ENCODE data around the gene LCE1B.

The LCE1B gene, protein sequence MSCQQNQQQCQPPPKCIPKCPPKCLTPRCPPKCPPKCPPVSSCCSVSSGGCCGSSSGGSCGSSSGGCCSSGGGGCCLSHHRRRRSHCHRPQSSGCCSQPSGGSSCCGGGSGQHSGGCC

DNA sequence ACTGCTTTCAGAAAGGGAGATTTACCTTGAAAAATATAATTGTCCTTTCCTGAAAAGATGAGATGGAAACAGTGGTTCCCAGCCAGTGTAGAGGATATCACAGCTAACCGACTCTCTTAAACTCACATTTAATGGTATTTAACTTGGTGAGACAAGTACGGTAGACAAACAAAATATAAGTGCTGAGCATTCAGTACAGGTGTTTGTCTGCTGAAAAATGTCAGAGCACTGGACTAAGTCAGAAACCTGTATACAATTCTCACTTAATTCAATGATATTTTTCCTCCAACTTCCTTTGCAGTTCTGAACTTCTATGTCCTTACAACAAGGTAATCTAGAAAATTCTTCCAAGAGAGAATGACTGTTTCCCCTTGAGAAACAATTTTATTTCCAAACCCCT is at the start of gene LCE1B:
Gene LCE1B, plus strand, starts transcription at position 301 of the 400 bp plus-strand sequence. CDS start 476 bp downstream, outside the sequence.
- DNase-seq = no peak
- in situ Hi-C loops (cut with HindIII; ENCODE audit: low pct_ligation_motif_present, low pct_unique_long_range_greater_than_20kb, low sequenced_read_pairs) = no loop called here

DNA sequence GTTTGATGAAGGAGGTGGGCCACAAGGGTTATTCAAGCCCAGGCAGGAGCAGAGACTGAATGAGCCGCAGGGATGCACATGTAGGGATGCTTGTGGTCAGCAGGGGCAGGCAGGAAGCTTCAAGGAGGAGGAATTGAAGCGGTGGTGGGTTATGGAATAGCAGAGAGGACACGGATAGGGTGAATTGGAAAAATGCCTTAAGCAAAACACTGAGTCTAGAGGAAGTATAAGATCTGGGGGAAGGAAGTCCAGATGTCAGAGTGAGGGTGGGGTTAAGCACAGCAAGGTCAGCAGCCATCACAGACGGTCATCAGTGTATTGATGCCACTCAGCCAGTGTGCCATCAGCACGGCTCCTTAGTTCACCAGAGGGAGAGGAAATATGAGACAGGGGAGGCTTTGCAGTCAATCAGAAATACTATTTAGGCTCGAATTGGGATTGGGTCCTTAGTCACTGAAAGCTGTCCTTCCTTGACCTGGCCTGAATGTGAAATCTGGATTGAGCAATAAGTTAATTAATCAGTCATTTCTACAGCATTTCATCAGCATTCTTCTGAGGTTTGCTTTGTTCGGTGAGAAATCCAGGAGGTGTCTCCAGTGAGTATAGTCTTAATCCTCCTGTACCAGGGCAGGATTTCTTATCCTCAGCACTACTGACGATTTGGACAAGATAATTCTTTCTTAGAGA is 42.8 kb upstream of the LCE1B start:
- DNase-seq = no peak
- in situ Hi-C loops (cut with HindIII; ENCODE audit: low pct_ligation_motif_present, low pct_unique_long_range_greater_than_20kb, low sequenced_read_pairs) = no loop called here

DNA sequence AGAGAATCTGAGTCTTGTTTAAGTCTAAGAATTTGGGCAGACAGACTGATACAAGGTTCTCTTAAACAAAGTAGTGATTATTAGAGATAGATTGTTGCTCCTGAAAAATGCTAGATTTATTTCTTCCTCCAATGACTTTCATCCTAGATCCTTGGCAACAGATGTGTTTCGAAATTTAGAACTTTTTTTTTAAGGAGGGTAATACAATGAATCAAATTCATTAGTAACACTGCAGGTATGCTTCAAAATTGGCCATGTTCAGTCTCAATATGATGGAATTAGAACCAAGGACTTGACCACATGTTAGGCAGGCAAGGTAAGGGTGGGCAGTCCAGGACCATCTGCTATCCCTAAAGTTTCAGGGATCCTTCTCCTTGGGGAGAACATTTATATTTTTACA is 41.4 kb upstream of the LCE1B start:
- no peak for DNase-seq
- in situ Hi-C loops (cut with HindIII; ENCODE audit: low pct_ligation_motif_present, low pct_unique_long_range_greater_than_20kb, low sequenced_read_pairs) = no loop called here

DNA sequence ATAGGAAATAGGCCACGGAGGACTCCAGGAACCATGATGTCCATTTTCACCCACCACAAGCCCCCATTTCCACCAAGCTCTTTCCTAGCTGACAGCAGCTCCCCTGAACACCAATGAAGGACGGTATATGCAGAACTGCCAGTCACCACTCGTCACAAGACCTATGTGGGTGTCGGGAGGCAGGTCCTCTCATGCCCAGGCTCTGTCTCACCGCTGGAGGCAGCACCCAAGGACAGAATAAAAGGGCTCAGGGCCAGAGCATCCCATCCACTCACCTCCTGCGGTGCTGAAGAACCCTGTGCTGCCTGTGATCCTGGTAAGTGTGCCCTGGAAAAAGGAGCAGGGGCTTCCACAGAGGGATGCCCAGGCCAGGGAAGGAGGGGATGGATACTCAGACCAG is 36.9 kb upstream of the LCE1B start, which contains the start of gene LCE1F:
Gene LCE1F, plus strand, starts transcription at position 266 of the 400 bp plus-strand sequence. CDS start 1,232 bp downstream, outside the sequence.
- in situ Hi-C loops (cut with HindIII; ENCODE audit: low pct_ligation_motif_present, low pct_unique_long_range_greater_than_20kb, low sequenced_read_pairs) = no loop called here
- no peak for DNase-seq

DNA sequence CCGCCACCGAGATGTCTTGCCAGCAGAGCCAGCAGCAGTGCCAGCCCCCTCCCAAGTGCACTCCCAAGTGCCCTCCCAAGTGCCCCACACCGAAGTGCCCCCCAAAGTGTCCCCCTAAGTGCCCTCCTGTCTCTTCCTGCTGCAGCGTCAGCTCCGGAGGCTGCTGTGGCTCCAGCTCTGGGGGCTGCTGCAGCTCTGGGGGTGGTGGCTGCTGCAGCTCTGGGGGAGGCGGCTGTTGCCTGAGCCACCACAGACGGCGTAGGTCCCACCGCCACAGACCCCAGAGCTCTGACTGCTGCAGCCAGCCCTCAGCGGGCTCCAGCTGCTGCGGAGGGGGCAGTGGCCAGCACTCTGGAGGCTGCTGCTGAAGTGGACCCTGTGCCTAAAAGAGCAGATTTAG is 35.4 kb upstream of the LCE1B start:
- no peak for DNase-seq
- in situ Hi-C loops (cut with HindIII; ENCODE audit: low pct_ligation_motif_present, low pct_unique_long_range_greater_than_20kb, low sequenced_read_pairs) = no loop called here

DNA sequence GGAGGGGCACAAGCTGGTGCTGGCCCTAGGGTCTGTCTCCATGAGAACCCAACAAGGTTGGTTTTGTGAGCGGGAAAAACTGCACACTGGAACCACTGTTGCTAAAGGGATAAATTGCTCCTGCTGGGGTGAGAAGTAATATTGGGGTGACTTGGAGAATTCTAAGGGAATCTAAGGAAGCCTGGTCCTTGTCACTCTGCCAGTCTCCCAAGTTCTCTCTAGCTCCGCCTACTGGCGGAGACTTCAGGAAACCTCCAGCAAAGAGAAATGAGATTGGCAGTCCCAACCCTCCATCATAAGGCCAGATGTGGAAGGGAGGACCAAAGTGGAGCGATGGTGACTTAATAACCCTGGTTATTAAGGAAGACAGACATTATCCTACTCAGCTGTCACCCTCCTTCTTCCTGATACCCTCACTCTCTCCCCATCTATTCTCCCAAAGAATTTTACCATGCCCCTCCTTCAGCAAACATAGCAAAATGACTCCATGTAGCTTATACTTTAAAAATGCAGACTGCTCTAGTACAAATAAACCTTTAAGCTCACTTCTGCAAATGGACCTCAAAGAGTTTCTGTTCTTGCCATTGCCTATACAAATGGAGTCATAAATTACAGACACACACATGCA is 34.1 kb upstream of the LCE1B start:
- in situ Hi-C loops (cut with HindIII; ENCODE audit: low pct_ligation_motif_present, low pct_unique_long_range_greater_than_20kb, low sequenced_read_pairs) = no loop called here
- DNase-seq = peak; percentile 53

DNA sequence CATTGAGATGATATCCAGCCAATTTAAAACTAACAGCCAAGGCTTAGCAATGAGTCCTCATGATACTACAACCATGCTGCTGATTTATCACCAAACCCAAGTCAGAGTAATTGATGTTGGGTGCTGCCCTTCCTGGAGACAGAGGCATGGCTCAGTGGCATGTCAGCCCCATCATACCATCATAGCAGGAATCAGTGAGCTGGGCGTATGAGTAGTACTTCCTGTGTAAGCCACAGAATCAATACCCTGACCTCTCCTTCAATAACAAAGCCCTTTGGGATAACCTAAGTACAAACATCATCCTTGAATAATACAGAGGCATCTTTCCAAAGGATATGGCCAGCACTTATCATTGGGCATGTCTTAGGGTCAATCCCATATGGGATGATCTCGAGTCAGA is 28.7 kb upstream of the LCE1B start:
- in situ Hi-C loops (cut with HindIII; ENCODE audit: low pct_ligation_motif_present, low pct_unique_long_range_greater_than_20kb, low sequenced_read_pairs) = no loop called here
- DNase-seq = no peak

DNA sequence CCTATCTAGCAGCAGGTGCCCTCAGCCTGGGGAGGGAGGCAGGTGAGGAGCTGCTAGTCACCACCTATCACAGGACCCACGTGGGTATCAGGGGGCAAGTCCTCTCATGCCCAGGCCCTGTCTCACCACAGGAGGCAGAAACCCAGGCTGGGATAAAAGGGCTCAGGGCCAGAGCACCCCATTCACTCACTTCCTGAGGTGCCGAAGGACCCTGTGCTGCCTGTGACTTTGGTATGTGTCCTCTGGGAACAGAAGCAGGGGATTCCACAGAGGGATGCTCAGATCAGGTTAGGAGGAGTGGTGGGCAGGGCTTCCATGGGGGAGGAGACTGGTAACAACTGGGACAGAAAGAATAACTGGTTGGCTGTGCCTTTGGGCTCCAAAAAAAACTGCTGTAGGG is 25.7 kb upstream of the LCE1B start, which contains the start of gene LCE1E:
Gene LCE1E, plus strand, starts transcription at position 181 of the 400 bp plus-strand sequence. CDS start 1,043 bp downstream, outside the sequence.
- in situ Hi-C loops (cut with HindIII; ENCODE audit: low pct_ligation_motif_present, low pct_unique_long_range_greater_than_20kb, low sequenced_read_pairs) = no loop called here
- no peak for DNase-seq

DNA sequence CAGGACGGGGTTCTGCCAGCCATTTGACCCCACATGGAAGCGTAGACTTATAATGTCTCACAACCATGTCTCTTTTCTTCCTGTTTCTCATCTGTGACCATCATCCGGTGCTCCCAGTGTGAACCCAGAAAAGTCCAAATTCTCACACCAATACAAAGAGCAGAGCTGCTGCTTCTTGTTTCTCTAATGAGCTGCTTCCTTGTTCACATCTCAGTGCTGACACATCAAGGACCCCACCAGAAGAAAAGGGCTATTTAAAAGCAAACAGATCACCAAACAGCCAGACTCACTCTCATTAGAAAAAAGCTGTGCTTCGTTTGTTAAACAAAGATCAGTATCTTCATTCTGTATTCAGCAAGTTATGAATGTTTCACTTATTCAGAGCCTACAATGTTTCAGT is 16.1 kb upstream of the LCE1B start:
- DNase-seq = no peak

DNA sequence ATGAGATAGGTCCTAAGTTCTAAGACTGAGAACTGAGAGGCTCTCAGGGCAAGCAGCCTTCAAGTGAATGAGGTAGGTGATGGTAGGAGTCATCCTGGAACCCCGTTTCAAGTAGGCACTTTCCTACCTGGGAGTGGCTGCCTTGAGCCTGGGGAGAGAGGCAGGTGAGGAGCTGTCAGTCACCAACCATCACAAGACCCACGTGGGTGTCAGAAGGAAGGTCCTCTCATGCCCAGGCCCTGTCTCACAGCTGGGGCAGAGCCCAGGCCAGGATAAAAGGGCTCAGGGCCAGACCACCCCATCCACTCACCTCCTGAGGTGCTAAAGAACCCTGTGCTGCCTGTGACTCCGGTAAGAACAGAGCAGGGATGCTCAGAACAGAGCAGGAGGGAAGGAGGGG is 15.3 kb upstream of the LCE1B start, which contains the start of gene LCE1D:
Gene LCE1D, plus strand, starts transcription at position 301 of the 400 bp plus-strand sequence. CDS start 1,074 bp downstream, outside the sequence.
- DNase-seq = no peak
- in situ Hi-C loops (cut with HindIII; ENCODE audit: low pct_ligation_motif_present, low pct_unique_long_range_greater_than_20kb, low sequenced_read_pairs) = no loop called here

More for the DNA sequence above, 16.1 kb upstream of the LCE1B start:
- in situ Hi-C loops (cut with HindIII; ENCODE audit: low pct_ligation_motif_present, low pct_unique_long_range_greater_than_20kb, low sequenced_read_pairs) = no loop called here

DNA sequence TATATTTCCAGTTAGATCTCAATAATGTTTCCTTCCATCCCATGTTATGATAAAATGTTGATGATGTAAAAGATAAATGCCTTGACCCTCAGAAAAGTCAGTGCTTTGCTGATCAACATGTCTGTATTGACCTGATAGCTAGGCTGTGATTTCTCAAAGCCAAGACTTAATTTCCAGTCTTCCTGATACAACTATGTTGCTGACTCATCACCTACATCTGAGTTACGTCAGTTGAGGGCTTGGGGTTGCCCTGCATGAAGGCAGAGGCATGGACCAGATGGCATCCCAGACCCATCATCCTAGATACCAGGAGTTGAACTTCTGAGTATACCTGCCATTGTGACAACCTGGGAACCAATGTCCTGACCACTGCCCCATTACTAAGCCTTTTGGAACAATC is 10.4 kb upstream of the LCE1B start:
- in situ Hi-C loops (cut with HindIII; ENCODE audit: low pct_ligation_motif_present, low pct_unique_long_range_greater_than_20kb, low sequenced_read_pairs) = no loop called here
- DNase-seq = no peak

DNA sequence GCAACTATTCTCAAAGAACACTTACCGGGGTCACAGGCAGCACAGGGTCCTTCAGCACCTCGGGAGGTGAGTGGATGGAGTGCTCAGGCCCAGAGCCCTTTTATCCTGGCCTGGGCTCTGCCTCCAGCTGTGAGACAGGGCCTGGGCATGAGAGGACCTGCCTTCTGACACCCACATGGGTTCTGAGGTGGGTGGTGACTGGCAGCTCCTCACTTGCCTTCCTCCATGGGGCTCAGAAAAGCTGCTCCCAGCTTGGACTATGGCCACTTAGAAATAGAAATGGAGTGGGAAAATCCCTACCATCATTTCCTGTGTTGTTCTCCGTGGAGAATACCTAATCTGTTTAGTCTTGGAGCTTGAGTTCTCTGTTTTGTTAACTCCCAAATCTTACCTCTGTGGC is 5.2 kb upstream of the LCE1B start, which contains the start of gene LCE1C:
Gene LCE1C, minus strand, starts transcription at position 76 of the 400 bp plus-strand sequence. CDS start 1,173 bp downstream, outside the sequence.
- DNase-seq = no peak
- in situ Hi-C loops (cut with HindIII; ENCODE audit: low pct_ligation_motif_present, low pct_unique_long_range_greater_than_20kb, low sequenced_read_pairs) = no loop called here

DNA sequence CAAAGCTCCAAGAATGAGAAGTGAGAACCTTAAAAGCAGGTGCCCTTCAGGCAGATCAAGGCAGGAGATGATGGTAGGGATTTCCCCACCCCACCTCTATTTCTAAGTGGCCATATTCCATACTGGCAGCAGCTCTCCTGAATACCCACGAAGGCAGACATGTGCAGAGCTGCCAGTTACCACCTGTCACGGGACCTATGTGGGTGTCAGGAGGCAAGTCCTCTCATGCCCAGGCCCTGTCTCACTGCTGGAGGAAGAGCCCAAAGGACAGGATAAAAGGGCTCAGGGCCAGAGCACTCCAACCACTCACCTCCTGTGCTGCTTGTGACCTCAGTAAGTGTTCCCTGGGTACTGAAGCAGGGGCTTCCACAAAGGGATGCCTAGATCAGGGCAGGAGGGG is 721 bp upstream of the LCE1B start:
- DNase-seq = no peak
- in situ Hi-C loops (cut with HindIII; ENCODE audit: low pct_ligation_motif_present, low pct_unique_long_range_greater_than_20kb, low sequenced_read_pairs) = no loop called here

DNA sequence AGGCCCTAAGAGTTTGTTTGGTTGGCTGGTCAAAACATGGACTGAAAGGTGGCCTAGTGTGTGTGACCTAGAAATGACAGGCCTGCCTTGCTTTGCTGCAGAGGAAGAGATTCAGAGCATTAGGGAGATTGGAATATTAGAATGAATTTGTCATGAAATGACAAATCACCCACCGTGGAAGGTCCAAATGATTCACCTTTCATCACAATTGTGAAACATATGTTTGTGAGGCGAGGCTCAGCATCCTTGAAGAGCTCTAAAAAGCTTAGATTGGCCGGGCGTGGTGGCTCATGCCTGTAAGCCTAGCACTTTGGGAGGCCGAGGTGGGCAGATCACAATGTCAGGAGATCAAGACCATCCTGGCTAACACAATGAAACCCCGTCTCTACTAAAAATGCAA is 5.5 kb downstream of the LCE1B start:
- no peak for DNase-seq
- in situ Hi-C loops (cut with HindIII; ENCODE audit: low pct_ligation_motif_present, low pct_unique_long_range_greater_than_20kb, low sequenced_read_pairs) = no loop called here

DNA sequence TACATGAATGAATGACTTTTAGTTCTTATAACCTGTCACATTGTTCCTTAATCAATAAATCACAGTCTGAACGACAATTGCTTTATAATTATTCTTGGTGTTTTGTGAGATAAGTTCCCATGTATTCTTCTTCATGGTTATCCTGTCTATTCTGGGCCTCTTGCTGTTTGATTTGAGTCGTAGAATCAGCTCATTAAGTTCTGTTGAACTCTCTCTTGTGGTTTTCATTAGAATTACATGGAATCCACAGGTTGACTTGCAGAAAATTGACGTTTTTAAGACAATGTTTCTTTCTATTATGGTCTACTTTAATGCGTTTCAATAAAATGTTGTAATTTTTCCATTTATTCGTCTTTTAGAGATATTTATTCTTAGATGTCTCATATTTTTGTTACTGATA is 11.5 kb downstream of the LCE1B start:
- in situ Hi-C loops (cut with HindIII; ENCODE audit: low pct_ligation_motif_present, low pct_unique_long_range_greater_than_20kb, low sequenced_read_pairs) = no loop called here
- no peak for DNase-seq

DNA sequence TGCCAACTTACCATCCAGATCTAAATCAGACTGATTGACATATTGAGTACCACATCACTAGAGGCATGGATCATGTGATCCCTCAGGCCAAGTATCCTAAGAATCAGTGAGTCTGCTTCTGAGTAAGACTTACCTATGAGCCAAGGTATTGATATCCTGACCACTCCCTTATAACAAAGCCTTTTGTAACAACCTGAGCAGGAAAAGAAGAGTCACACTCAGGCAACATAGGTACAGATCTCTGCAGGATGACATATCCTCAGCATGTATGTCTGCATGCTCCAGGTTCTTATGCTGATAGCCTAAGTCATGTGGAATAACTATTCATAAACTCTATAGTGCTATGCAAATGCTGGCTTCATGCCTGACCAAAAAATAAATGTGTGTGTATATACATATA is 13.2 kb downstream of the LCE1B start:
- in situ Hi-C loops (cut with HindIII; ENCODE audit: low pct_ligation_motif_present, low pct_unique_long_range_greater_than_20kb, low sequenced_read_pairs) = no loop called here

DNA sequence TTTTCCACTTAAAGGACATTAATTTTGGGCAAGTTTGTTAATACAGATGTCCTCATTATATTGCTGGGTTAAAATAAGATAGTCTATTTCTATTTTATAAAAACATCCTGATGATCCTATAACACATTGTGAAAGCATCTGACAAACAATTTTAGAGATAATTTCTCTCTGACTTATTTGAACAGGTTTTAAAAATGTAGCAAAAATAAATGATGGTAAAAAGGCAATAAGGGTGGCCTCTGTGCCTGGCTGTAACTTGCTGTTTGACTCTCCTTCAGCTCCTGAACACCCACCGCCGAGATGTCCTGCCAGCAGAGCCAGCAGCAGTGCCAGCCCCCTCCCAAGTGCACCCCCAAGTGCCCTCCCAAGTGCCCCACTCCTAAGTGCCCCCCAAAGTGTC is 15.4 kb downstream of the LCE1B start, which contains the start of gene LCE1A:
Gene LCE1A, plus strand, starts transcription at position 301 of the 400 bp plus-strand sequence. Its CDS starts 0 bp downstream, at position 301.
- in situ Hi-C loops (cut with HindIII; ENCODE audit: low pct_ligation_motif_present, low pct_unique_long_range_greater_than_20kb, low sequenced_read_pairs) = no loop called here
- no peak for DNase-seq

More for the DNA sequence above, 13.2 kb downstream of the LCE1B start:
- DNase-seq = no peak

DNA sequence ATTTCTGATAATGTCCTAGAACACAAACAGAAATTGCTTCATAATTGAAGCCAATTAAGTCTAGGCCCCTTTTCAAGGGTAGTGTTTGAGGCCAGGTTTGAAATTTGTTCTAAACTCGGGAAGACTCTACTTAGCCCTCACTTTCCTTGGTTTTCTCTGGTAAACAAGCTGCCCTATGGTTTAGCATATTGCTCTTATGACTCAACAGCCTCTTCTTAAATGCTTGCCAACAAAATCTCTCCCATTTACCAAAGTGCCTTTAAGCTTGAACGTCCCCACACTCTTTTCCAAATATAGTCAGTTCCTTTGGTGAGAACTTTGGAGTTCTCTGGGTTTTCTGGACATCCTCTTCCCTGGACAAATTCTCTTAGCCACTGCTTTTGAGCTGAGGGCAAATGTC is 25.1 kb downstream of the LCE1B start:
- no peak for DNase-seq

DNA sequence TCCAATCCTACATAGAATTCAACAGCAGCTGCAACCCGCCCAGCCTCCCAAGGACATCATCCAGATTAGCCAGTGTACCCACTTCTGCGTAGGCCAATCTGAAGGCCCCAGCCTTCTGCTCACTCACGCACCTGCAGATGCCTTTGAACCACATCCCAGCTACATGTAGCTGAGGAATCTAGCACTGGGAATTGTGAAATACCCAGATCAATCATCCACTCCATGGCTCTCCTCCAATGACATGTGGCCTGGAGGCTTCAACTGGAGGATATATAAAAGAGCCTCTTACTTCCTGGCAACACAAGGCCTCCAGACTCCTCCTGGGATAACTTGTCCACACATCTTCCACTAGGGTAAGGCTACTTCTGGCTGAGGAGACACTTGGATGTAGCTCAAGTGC is 30.8 kb downstream of the LCE1B start, which contains the start of gene LCE6A:
Gene LCE6A, plus strand, starts transcription at position 301 of the 400 bp plus-strand sequence. CDS start 665 bp downstream, outside the sequence.
- in situ Hi-C loops (cut with HindIII; ENCODE audit: low pct_ligation_motif_present, low pct_unique_long_range_greater_than_20kb, low sequenced_read_pairs) = no loop called here
- no peak for DNase-seq

More for the DNA sequence above, 25.1 kb downstream of the LCE1B start:
- in situ Hi-C loops (cut with HindIII; ENCODE audit: low pct_ligation_motif_present, low pct_unique_long_range_greater_than_20kb, low sequenced_read_pairs) = no loop called here

Data from ACHN (cell line).